ENCODE results near the gene COL6A2.

GRCh38 chr21:46115441-46116188 is 17.7 kb downstream of the COL6A2 start:
- TF ChIP-seq EZH2 (IDR thresholded peaks at IDR 0.05; ENCODE audit: insufficient read depth, low read length), result no peak
- no peak for TF ChIP-seq CTCF (IDR thresholded peaks at IDR 0.05; ENCODE audit: insufficient read depth, low read depth, low read length)

Measured in astrocyte (in vitro differentiated cells and primary cell).